PC-9 (cell line): ENCODE results near the gene KLF13. TPM values are rescaled to one million over a fixed set of nuclear protein-coding genes. Genes with fewer than 3 reads are reported as not detected.

Source experiments
- BruUV-seq: library from RNA; stranded (reverse); fragments of 400-500 nt; replicated peaks from 2 replicates; lab custom pipeline; 2021; lab: Mats Ljungman, UMichigan
- CTCF ChIA-PET: fragments of 300-600 bp; sonication (Branson Sonifier 250); formaldehyde crosslinking; loops from one replicate; lab custom pipeline; 2022; ENCODE audit warnings: antibody characterized with exemption; lab: Charles Lee
- POLR2A ChIA-PET: fragments of 300-600 bp; sonication (Branson Sonifier 250); formaldehyde crosslinking; loops from one replicate; lab custom pipeline; 2022; ENCODE audit warnings: antibody characterized with exemption; ENCODE audit not compliant: unreplicated experiment; lab: Charles Lee
- DNase-seq, 2 experiments: peaks; one replicate each; pipeline versions ENCODE4 v3.0.0 to v3.0.0-alpha.2; 2015 to 2022; ENCODE audit warnings: mixed read lengths in 1 of 2
- H2AFZ ChIP-seq: fragments of 200-600 bp; sonication (generic); 2 replicates; pipeline ENCODE4 v1.8.1; 2017; ENCODE audit warnings: antibody characterized with exemption
- H3F3A ChIP-seq: fragments of 200-600 bp; sonication (generic); 2 replicates; pipeline ENCODE4 v1.8.1; 2017; ENCODE audit warnings: antibody characterized with exemption, mild to moderate bottlenecking, low read depth; ENCODE audit not compliant: insufficient read depth
- H3K27ac ChIP-seq: fragments of 200-600 bp; sonication (generic); 2 replicates; pipeline ENCODE4 v1.6.1; 2016; ENCODE audit warnings: mixed run types
- H3K27me3 ChIP-seq: fragments of 200-600 bp; sonication (generic); 2 replicates; pipeline ENCODE4 v1.6.1; 2016; ENCODE audit warnings: low read depth, mixed run types; ENCODE audit not compliant: insufficient read depth
- H3K36me3 ChIP-seq: fragments of 200-600 bp; sonication (generic); 2 replicates; pipeline ENCODE4 v1.6.1; 2016; ENCODE audit warnings: low read depth, mixed run types
- H3K4me1 ChIP-seq: fragments of 200-600 bp; sonication (generic); replicated peaks from 2 replicates; pipeline ENCODE4 v1.6.1; 2016; ENCODE audit warnings: mixed run types; ENCODE audit not compliant: insufficient read depth
- H3K4me2 ChIP-seq: fragments of 200-600 bp; sonication (generic); 2 replicates; pipeline ENCODE4 v1.6.1; 2017; ENCODE audit warnings: mixed run types
- H3K4me3 ChIP-seq: fragments of 200-600 bp; sonication (generic); 2 replicates; pipeline ENCODE4 v1.6.1; 2016; ENCODE audit warnings: mixed run types
- H3K79me2 ChIP-seq: fragments of 200-600 bp; sonication (generic); 2 replicates; pipeline ENCODE4 v1.6.1; 2017; ENCODE audit warnings: low read depth, mixed run types
- H3K9me2 ChIP-seq: fragments of 200-600 bp; sonication (generic); 2 replicates; pipeline ENCODE4 v1.8.1; 2017; ENCODE audit warnings: mild to moderate bottlenecking; ENCODE audit not compliant: insufficient read depth
- H3K9me3 ChIP-seq: fragments of 200-600 bp; sonication (generic); 2 replicates; pipeline ENCODE4 v1.8.1; 2016; ENCODE audit warnings: low read depth; ENCODE audit not compliant: insufficient read depth
- H4K20me1 ChIP-seq: fragments of 200-600 bp; sonication (generic); 2 replicates; pipeline ENCODE4 v1.8.1; 2017; ENCODE audit not compliant: insufficient read depth
- CTCF ChIP-seq: fragments of 200-600 bp; sonication (generic); conservative IDR thresholded peaks from 2 replicates; pipeline ENCODE4 v1.6.1; 2017; ENCODE audit warnings: mixed run types, antibody characterized with exemption, mild to moderate bottlenecking, moderate library complexity
- EZH2 ChIP-seq: fragments of 200-600 bp; sonication (generic); IDR thresholded peaks from 2 replicates; pipeline ENCODE4 v1.8.0; 2017; ENCODE audit warnings: antibody characterized with exemption, low read depth
- intact Hi-C: fragments of 100-400 bp; cut with micrococcal nuclease; formaldehyde crosslinking; loops from one replicate; pipeline ENCODE4 v1.10.0; 2022; ENCODE audit not compliant: unreplicated experiment
- total RNA-seq: library from RNA; stranded (reverse); gene quantifications from 2 replicates; pipeline ENCODE4 v1.2.3, GENCODE V29; 2021

The KLF13 gene
- total RNA-seq, 1 experiment from 2014 or later = 3.4 TPM

- H3K9me2 ChIP-seq = no peaks in the 10 kb centered on the region
- ChIA-PET CTCF (no interaction called here), POLR2A (no interaction called here)
- no peak for DNase-seq
- no peak for TF ChIP-seq CTCF
- no peak for TF ChIP-seq EZH2
- intact Hi-C loops = no loop called here
- H3K79me2 ChIP-seq = no peaks in the 10 kb centered on the region
- no TSS peak for BruUV-seq
- no peak overlapping the region for H2AFZ ChIP-seq
- H3F3A ChIP-seq = no peaks in the 10 kb centered on the region
- H3K9me3 ChIP-seq = no peaks in the 10 kb centered on the region
- H3K4me3 ChIP-seq = no peak overlapping the region
- no peak overlapping the region for H3K4me2 ChIP-seq
- H3K36me3 ChIP-seq = no peaks in the 10 kb centered on the region
- H3K4me1 ChIP-seq = no peaks in the 10 kb centered on the region
- peaks cover 12% of the 10 kb centered on the region for H3K27me3 ChIP-seq
- no peaks in the 10 kb centered on the region for H4K20me1 ChIP-seq
- H3K27ac ChIP-seq = no peak overlapping the region
Measured at GRCh38 chr15:31320022-31320421, 6.6 kb upstream of the KLF13 start.

GRCh38 chr15:31321418-31321817 is 5.2 kb upstream of the KLF13 start:
- CTCF ChIA-PET = no interaction called here
- Histone ChIP-seq H3K4me1 (no peaks in the 10 kb centered on the region), H3K9me2 (no peaks in the 10 kb centered on the region), H3K27ac (no peak overlapping the region), H3K27me3 (peaks cover 12% of the 10 kb centered on the region), H3F3A (no peaks in the 10 kb centered on the region), H3K4me2 (no peak overlapping the region), H3K9me3 (no peaks in the 10 kb centered on the region), H2AFZ (no peak overlapping the region), H3K4me3 (no peak overlapping the region), H3K79me2 (no peaks in the 10 kb centered on the region), H4K20me1 (no peaks in the 10 kb centered on the region), H3K36me3 (no peaks in the 10 kb centered on the region)
- TF ChIP-seq EZH2 (no peak), CTCF (no peak)
- BruUV-seq = no TSS peak
- POLR2A ChIA-PET = no interaction called here
- intact Hi-C loops = no loop called here
- no peak for DNase-seq

- no peak overlapping the region for H3K4me2 ChIP-seq
- H3K79me2 ChIP-seq = no peaks in the 10 kb centered on the region
- no peak for DNase-seq
- no TSS peak for BruUV-seq
- H3K4me3 ChIP-seq = no peak overlapping the region
- no peaks in the 10 kb centered on the region for H4K20me1 ChIP-seq
- no peak for TF ChIP-seq EZH2
- TF ChIP-seq CTCF = no peak
- no peaks in the 10 kb centered on the region for H3K9me2 ChIP-seq
- no peaks in the 10 kb centered on the region for H3K36me3 ChIP-seq
- no peak overlapping the region for H2AFZ ChIP-seq
- H3F3A ChIP-seq = no peaks in the 10 kb centered on the region
- H3K27ac ChIP-seq = no peak overlapping the region
- ChIA-PET POLR2A (no interaction called here), CTCF (no interaction called here)
- peaks cover 12% of the 10 kb centered on the region for H3K27me3 ChIP-seq
- intact Hi-C loops = no loop called here
- no peaks in the 10 kb centered on the region for H3K9me3 ChIP-seq
- H3K4me1 ChIP-seq = no peaks in the 10 kb centered on the region
Measured at GRCh38 chr15:31322504-31322903, 4.1 kb upstream of the KLF13 start.
